NB4 (cell line): Measurements from ENCODE around the gene NLRP10.

Experiments
- CTCF ChIP-seq: IDR thresholded peaks from one replicate; pipeline ENCODE4 v1.5.1; 2012; ENCODE audit warnings: low read depth, low read length
- MAX ChIP-seq: IDR thresholded peaks from 2 replicates; pipeline ENCODE4 v1.6.1; 2011; ENCODE audit warnings: low read depth, low read length

DNA sequence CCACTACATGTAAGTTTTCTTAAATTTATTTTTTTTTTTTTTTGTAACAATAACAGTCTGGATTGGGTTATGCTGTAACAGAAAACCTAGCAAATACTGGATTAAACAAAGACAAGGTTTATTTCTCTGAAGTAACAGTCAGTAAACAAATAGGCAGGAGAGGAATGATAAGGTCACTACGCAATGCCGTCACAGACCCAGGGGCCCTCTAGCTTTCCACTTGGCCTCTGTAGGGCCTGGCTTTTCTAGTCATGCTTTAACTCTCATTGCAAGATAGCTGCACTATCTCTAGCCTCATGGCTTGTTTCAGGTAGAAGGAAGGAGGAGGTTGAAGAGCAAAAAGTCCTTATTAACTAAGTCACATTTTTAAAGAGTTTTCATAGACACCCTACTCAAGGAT lies 40.7 kb downstream of the NLRP10 start:
- TF ChIP-seq CTCF (no peak), MAX (no peak)
